ENCODE data around the gene ICAM4.
"Not testable (repeated sequence)": the region's sequence is repeated elsewhere in the genome, so short reads cannot be mapped to it uniquely, and the experiment has no call there.

Gene ICAM4

GRCh38 chr19:10269333-10270179 lies 17.2 kb upstream of the ICAM4 start:
- peak; percentile 83 for DNase-seq (ENCODE audit: low spot score)

GRCh38 chr19:10270180-10270615 lies 16.6 kb upstream of the ICAM4 start:
- peak; percentile 62 for DNase-seq (ENCODE audit: low spot score)

GRCh38 chr19:10270616-10271394 lies 15.9 kb upstream of the ICAM4 start, which contains the start of gene ICAM1:
TSS of gene ICAM1 (plus strand) at chr19:10271120. CDS start at chr19:10271160, 40 bp downstream.
- DNase-seq (ENCODE audit: low spot score) = peak; percentile 72

- DNase-seq (ENCODE audit: low spot score) = peak; percentile 44
These were observed 15.1 kb upstream of the ICAM4 start for GRCh38 chr19:10271543-10272086.

- no peak for DNase-seq (ENCODE audit: low spot score)
These were observed 12.2 kb upstream of the ICAM4 start for GRCh38 chr19:10274589-10274988.

- DNase-seq (ENCODE audit: low spot score) = no peak
These were observed 8.8 kb upstream of the ICAM4 start for GRCh38 chr19:10277795-10278589.

- DNase-seq (ENCODE audit: low spot score) = no peak
These were observed 7.8 kb upstream of the ICAM4 start for GRCh38 chr19:10278935-10279334.

- no peak for DNase-seq (ENCODE audit: low spot score)
These were observed 6.9 kb upstream of the ICAM4 start for GRCh38 chr19:10279737-10280442.

GRCh38 chr19:10282043-10282442 lies 4.7 kb upstream of the ICAM4 start:
- DNase-seq (ENCODE audit: low spot score) = not testable (repeated sequence)

GRCh38 chr19:10283301-10284064 lies 3.3 kb upstream of the ICAM4 start:
- no peak for DNase-seq (ENCODE audit: low spot score)

- no peak for DNase-seq (ENCODE audit: low spot score)
These were observed 2.4 kb upstream of the ICAM4 start for GRCh38 chr19:10284065-10284959.

GRCh38 chr19:10284960-10285278 lies 1.8 kb upstream of the ICAM4 start:
- DNase-seq (ENCODE audit: low spot score) = no peak

- no peak for DNase-seq (ENCODE audit: low spot score)
These were observed 1.4 kb upstream of the ICAM4 start for GRCh38 chr19:10285393-10285792.

GRCh38 chr19:10288662-10289166 lies 2.0 kb downstream of the ICAM4 start:
- DNase-seq (ENCODE audit: low spot score) = no peak

- peak; percentile 34 for DNase-seq (ENCODE audit: low spot score)
These were observed 2.5 kb downstream of the ICAM4 start for GRCh38 chr19:10289167-10289835.

- no peak for DNase-seq (ENCODE audit: low spot score)
These were observed 3.1 kb downstream of the ICAM4 start, which contains the start of gene ICAM5 for GRCh38 chr19:10289836-10290356. TSS of gene ICAM5 (plus strand) at chr19:10289952. CDS start at chr19:10290044, 92 bp downstream.

- no peak for DNase-seq (ENCODE audit: low spot score)
These were observed 3.7 kb downstream of the ICAM4 start for GRCh38 chr19:10290357-10290875.

Data from CD4-positive, alpha-beta T cell treated with Interleukin-6 at 100 ng/mL for 8 hours (primary cell).